ENCODE results near the gene PIK3R4.

DNA sequence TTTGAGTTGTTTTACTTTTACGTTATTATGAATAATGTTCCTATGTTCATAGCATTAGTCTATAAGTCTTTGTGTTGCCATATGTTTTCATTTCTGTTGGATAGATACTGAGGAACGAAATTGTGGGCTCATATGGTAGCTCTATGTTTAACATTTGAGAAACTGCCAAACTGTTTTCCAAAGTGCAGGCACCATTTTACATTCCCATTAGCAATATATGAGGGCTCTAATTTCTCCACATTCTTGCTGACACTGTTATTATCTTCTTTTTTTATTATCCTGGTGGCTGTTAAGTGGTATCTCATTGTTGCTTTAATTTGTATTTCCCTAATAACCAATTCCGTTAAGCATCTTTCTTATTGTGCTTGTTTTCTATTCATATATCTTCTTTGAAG is 1.8 kb upstream of the PIK3R4 start:
- TF ChIP-seq, protein P1, sequence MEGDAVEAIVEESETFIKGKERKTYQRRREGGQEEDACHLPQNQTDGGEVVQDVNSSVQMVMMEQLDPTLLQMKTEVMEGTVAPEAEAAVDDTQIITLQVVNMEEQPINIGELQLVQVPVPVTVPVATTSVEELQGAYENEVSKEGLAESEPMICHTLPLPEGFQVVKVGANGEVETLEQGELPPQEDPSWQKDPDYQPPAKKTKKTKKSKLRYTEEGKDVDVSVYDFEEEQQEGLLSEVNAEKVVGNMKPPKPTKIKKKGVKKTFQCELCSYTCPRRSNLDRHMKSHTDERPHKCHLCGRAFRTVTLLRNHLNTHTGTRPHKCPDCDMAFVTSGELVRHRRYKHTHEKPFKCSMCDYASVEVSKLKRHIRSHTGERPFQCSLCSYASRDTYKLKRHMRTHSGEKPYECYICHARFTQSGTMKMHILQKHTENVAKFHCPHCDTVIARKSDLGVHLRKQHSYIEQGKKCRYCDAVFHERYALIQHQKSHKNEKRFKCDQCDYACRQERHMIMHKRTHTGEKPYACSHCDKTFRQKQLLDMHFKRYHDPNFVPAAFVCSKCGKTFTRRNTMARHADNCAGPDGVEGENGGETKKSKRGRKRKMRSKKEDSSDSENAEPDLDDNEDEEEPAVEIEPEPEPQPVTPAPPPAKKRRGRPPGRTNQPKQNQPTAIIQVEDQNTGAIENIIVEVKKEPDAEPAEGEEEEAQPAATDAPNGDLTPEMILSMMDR (IDR thresholded peaks at IDR 0.05) = no peak
- TF ChIP-seq POLR2AphosphoS5 (IDR thresholded peaks at IDR 0.05) (no peak), POLR2A (IDR thresholded peaks at IDR 0.05) (no peak)
